OCI-LY7 (cell line): ENCODE results near the gene GBGT1. TPM values are rescaled to one million over a fixed set of nuclear protein-coding genes. Genes with fewer than 3 reads are reported as not detected.
A peak's percentile ranks its signal among the peaks of the same experiment; 100 is the strongest.

ENCODE experiments used
- BruUV-seq: library from RNA; stranded (reverse); fragments of 400-500 nt; replicated peaks from 2 replicates; lab custom pipeline; 2021; lab: Mats Ljungman, UMichigan
- CTCF ChIA-PET: fragments of 300-600 bp; sonication (Branson Sonifier 250); formaldehyde crosslinking; loops from one replicate; lab custom pipeline; 2022; ENCODE audit warnings: antibody characterized with exemption; ENCODE audit not compliant: unreplicated experiment; lab: Charles Lee
- POLR2A ChIA-PET: fragments of 300-600 bp; sonication (Branson Sonifier 250); formaldehyde crosslinking; loops from one replicate; lab custom pipeline; 2022; ENCODE audit warnings: antibody characterized with exemption; lab: Charles Lee
- DNase-seq: peaks from one replicate; pipeline ENCODE4 v3.0.0-alpha.2; 2015; ENCODE audit warnings: low spot score
- H2AFZ ChIP-seq: fragments of 200-600 bp; sonication (generic), shearing (Covaris generic); 2 replicates; pipeline ENCODE4 v1.6.1; 2014; ENCODE audit warnings: mild to moderate bottlenecking, antibody characterized with exemption, low read length, moderate library complexity
- H3K27ac ChIP-seq: fragments of 200-600 bp; sonication (generic); 2 replicates; pipeline ENCODE4 v1.5.1; 2014; ENCODE audit warnings: mixed run types, low read depth, mild to moderate bottlenecking, moderate library complexity, low read length, inconsistent platforms; ENCODE audit not compliant: poor library complexity, severe bottlenecking
- H3K36me3 ChIP-seq: fragments of 200-600 bp; sonication (generic); 2 replicates; pipeline ENCODE4 v1.6.1; 2014; ENCODE audit warnings: mild to moderate bottlenecking, antibody characterized with exemption, low read length, moderate library complexity, mixed read lengths; ENCODE audit not compliant: insufficient read depth
- H3K4me1 ChIP-seq: fragments of 200-600 bp; sonication (generic); 2 replicates; pipeline ENCODE4 v1.5.1; 2014; ENCODE audit warnings: mild to moderate bottlenecking, low read length; ENCODE audit not compliant: insufficient read depth, poor library complexity, severe bottlenecking
- H3K4me2 ChIP-seq: fragments of 200-600 bp; sonication (generic); 2 replicates; pipeline ENCODE4 v1.6.1; 2014; ENCODE audit warnings: mild to moderate bottlenecking, low read length
- H3K4me3 ChIP-seq: fragments of 200-600 bp; sonication (generic); 2 replicates; pipeline ENCODE4 v1.5.1; 2014; ENCODE audit warnings: mild to moderate bottlenecking, low read depth, low read length; ENCODE audit not compliant: poor library complexity, severe bottlenecking
- H3K79me2 ChIP-seq: fragments of 200-600 bp; sonication (generic); 2 replicates; pipeline ENCODE4 v1.6.1; 2016; ENCODE audit warnings: low read depth, mild to moderate bottlenecking, low read length, moderate library complexity, mixed read lengths; ENCODE audit not compliant: insufficient read depth
- H3K9me2 ChIP-seq: fragments of 200-600 bp; sonication (generic); 2 replicates; pipeline ENCODE4 v1.6.1; 2016; ENCODE audit warnings: mild to moderate bottlenecking, low read length, mixed read lengths; ENCODE audit not compliant: insufficient read depth
- H3K9me3 ChIP-seq: fragments of 200-600 bp; sonication (generic); 2 replicates; pipeline ENCODE4 v1.6.1; 2014; ENCODE audit warnings: mild to moderate bottlenecking, mixed run types, low read length, mixed read lengths
- H4K20me1 ChIP-seq: fragments of 200-600 bp; sonication (generic); 2 replicates; pipeline ENCODE4 v1.6.1; 2014; ENCODE audit warnings: mild to moderate bottlenecking, antibody characterized with exemption, low read length, moderate library complexity, mixed read lengths; ENCODE audit not compliant: insufficient read depth
- EZH2phosphoT487 ChIP-seq: fragments of 200-600 bp; sonication (generic); IDR thresholded peaks from 2 replicates; pipeline ENCODE4 v1.6.1; 2018; ENCODE audit warnings: low read depth, borderline replicate concordance, mild to moderate bottlenecking, mixed run types, antibody characterized with exemption, low read length, moderate library complexity, mixed read lengths
- intact Hi-C: fragments of 100-400 bp; cut with micrococcal nuclease; formaldehyde crosslinking; loops from one replicate; pipeline ENCODE4 v1.10.0; 2022; ENCODE audit not compliant: unreplicated experiment
- total RNA-seq, 2 experiments: library from RNA; depleted of rRNA in 1 of 2; stranded (reverse); fragments of >200 nt in 1 of 2; shearing (Covaris generic) in 1 of 2; gene quantifications; 2 replicates each; pipeline ENCODE4 v1.2.3, GENCODE V29; 2014 to 2022
- TF ChIP-seq, protein P1 (sequence below): fragments of 200-600 bp; sonication (generic); conservative IDR thresholded peaks from 2 replicates; pipeline ENCODE4 v1.5.1; 2014; ENCODE audit warnings: mild to moderate bottlenecking, antibody characterized with exemption, low read length, moderate library complexity, mixed read lengths

Gene GBGT1
- total RNA-seq, 2 experiments from 2014 or later: 2.1 to 5.9 TPM

DNA sequence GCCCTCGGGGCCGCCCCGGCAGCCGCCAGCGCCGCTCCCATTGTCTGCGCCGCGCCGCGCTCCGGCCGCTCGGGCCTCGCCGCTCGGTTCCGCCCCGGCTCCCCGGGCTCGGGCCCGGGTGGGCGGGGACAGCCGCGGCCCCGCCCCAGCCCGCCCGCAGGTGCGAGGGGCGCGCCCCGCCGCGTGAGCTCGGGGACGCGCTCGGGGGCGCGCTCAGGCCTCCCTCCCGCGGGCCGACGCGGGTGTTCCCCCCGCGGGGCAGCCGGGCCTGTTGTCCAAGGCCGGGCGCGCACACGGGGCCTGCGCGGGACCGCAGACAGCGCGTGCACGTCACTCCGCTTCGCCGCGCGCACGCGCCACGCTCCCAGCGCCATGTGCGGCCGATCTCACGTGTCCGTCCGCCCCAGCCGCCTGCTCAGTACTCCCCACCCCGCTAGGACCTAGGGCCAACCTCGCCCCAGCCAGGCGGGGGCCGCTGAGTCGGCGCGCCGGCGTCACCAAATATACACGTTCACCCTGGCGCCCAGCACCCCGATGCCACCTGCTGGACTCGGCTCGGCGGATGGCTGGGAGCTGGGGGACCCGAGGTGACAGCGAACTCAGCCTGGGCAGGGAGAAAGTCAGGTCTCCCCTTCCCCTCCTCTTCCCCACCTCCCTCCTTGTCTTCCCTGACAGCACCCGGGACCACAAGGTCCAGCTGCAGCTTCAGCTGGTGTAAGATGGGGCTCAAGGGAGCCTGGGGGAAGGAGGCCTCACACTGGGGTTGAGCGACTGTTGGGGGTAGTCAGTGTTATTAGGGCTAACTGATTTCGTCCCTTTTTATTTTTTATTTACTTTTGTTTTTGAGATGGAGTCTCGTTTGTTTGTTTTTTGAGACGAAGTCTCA is 14.3 kb downstream of the GBGT1 start:
- ChIA-PET CTCF (no interaction called here), POLR2A (interaction anchor here (0.6 to 1.2 kb wide), 2 partner anchors 13 to 578 kb away, joined by 4 to 5 read pairs; no protein-coding TSS in a partner anchor)
- H3K79me2 ChIP-seq: peaks cover 10% of the 10 kb centered on the region; the same call in 1 of the 2 replicates
- H3K9me3 ChIP-seq: no peaks in the 10 kb centered on the region
- no peaks in the 10 kb centered on the region for H3K9me2 ChIP-seq
- peak overlapping the region; percentile 78 for H3K4me3 ChIP-seq
- no TSS peak for BruUV-seq
- DNase-seq: peak; percentile 92
- no peaks in the 10 kb centered on the region; the same call in 1 of the 2 replicates for H3K36me3 ChIP-seq
- H2AFZ ChIP-seq: peak overlapping the region; percentile 96
- intact Hi-C loops: no loop called here
- peaks cover 12% of the 10 kb centered on the region; the same call in 1 of the 2 replicates for H4K20me1 ChIP-seq
- H3K4me2 ChIP-seq: peak overlapping the region; percentile 84
- peak overlapping the region; percentile 61 for H3K27ac ChIP-seq
- peaks cover 25% of the 10 kb centered on the region for H3K4me1 ChIP-seq
- TF ChIP-seq, protein P1, sequence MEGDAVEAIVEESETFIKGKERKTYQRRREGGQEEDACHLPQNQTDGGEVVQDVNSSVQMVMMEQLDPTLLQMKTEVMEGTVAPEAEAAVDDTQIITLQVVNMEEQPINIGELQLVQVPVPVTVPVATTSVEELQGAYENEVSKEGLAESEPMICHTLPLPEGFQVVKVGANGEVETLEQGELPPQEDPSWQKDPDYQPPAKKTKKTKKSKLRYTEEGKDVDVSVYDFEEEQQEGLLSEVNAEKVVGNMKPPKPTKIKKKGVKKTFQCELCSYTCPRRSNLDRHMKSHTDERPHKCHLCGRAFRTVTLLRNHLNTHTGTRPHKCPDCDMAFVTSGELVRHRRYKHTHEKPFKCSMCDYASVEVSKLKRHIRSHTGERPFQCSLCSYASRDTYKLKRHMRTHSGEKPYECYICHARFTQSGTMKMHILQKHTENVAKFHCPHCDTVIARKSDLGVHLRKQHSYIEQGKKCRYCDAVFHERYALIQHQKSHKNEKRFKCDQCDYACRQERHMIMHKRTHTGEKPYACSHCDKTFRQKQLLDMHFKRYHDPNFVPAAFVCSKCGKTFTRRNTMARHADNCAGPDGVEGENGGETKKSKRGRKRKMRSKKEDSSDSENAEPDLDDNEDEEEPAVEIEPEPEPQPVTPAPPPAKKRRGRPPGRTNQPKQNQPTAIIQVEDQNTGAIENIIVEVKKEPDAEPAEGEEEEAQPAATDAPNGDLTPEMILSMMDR: peak; percentile 49
- no peak for TF ChIP-seq EZH2phosphoT487

DNA sequence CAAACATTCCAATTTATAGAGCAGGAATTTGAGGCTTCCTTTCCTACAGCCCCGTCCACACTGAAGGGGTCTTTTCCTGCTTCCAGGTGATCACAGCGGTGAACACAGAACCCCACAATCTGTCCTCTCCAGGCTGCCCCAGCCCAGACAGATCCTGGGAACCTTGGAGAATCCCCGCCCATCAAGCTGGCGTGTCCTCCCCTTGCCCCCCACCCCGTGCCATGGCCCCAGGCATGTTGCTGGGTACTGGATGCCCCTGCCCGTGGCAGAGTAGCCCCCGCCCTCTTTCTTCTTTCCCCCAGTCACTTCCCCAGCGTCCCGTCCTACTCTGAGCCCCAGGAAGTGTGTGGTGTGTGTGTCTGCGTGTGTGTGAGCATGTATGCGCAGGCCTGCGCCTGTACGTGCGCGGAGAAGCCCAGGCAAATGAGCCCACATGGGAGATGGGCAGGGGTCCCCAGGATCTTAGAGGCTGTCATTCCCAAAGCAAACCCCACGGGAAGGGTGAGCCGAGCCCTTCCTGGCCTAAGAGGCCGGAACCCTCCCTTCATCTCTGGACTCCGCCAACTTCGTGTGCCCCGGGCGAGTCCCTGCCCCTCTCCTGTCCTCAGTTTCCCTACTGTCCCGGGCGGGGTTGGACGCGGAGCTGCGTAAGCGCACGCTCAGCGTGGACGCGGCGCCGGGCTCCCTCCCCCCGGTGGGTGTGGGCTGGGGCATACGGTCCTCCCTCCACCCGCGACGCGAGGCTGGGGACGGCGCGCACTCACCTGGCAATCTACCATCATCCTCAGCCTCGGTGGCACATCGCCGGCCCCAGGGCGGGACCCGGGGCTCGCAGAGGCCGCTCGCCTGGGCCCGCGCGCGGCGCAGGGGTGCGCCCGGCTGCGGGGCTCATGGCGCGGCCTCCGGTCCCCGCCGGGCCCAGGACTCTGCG is 15.2 kb downstream of the GBGT1 start:
- DNase-seq: peak; percentile 66
- Histone ChIP-seq H3K4me1 (peaks cover 31% of the 10 kb centered on the region), H3K9me3 (no peaks in the 10 kb centered on the region), H3K4me3 (peak overlapping the region; percentile 78), H3K79me2 (peaks cover 10% of the 10 kb centered on the region; the same call in 1 of the 2 replicates), H3K27ac (peak overlapping the region; percentile 38), H2AFZ (peak overlapping the region; percentile 19; the same call in 1 of the 2 replicates), H3K36me3 (no peaks in the 10 kb centered on the region; the same call in 1 of the 2 replicates), H4K20me1 (peaks cover 17% of the 10 kb centered on the region), H3K9me2 (no peaks in the 10 kb centered on the region), H3K4me2 (peak overlapping the region; percentile 84)
- ChIA-PET CTCF (interaction anchor here (0.8 kb wide), 1 partner anchor 32 kb away, joined by 3 read pairs; no protein-coding TSS in a partner anchor), POLR2A (interaction anchor here (1.2 kb wide), 1 partner anchor 12 kb away, joined by 5 read pairs; no protein-coding TSS in a partner anchor)
- intact Hi-C loops: loop anchor here (1.0 kb wide), 1 partner anchor 27 kb away; the partner anchor contains the start of gene RALGDS
- TF ChIP-seq, protein P1: no peak
- TF ChIP-seq EZH2phosphoT487: no peak
- no TSS peak for BruUV-seq
